ENCODE measurements around the gene ZNRF3. TPM values are rescaled to one million over a fixed set of nuclear protein-coding genes. Genes with fewer than 3 reads are reported as not detected.

Gene ZNRF3
- 1.3 and 1.4 TPM in 2 replicates for polyA plus RNA-seq (2011; rRNA removed)
- 1.9 and 2.0 TPM in 2 replicates for polyA minus RNA-seq (2011; rRNA and poly(A)+ RNA removed)

- peak within 1 kb of the TSS; percentile 74 for H3K4me3 ChIP-seq (ENCODE audit: low read depth, low read length)
- no peaks in the 10 kb centered on the region for H3K27me3 ChIP-seq (ENCODE audit: control insufficient read depth, insufficient read depth, low read length)
- DNase-seq (ENCODE audit: low read depth, low spot score), result peak; percentile 88
- H3K9me3 ChIP-seq (ENCODE audit: control insufficient read depth, insufficient read depth, low read length), result no peaks in the 10 kb centered on the region; the same call in 1 of the 2 replicates
- TF ChIP-seq CTCF (IDR thresholded peaks at IDR 0.05; ENCODE audit: low read depth, low read length), result no peak
- H3K27ac ChIP-seq (ENCODE audit: low read depth, low read length), result no peak within 1 kb of the TSS
- ChIA-PET POLR2A (interaction anchor here (0.6 to 0.7 kb wide), 6 partner anchors 14 to 129 kb away, joined by 3 to 4 read pairs (median 4); no protein-coding TSS in a partner anchor), CTCF (interaction anchor here (0.7 to 1.6 kb wide), 2 partner anchors 271 to 587 kb away, joined by 4 to 9 read pairs; no protein-coding TSS in a partner anchor)
Measured at GRCh38 chr22:28882878-28883656, at the start of gene ZNRF3. TSS of gene ZNRF3 (plus strand) at chr22:28883572. CDS start at chr22:28883767, 195 bp downstream.

- no peak overlapping the region for H3K4me3 ChIP-seq (ENCODE audit: low read depth, low read length)
- no peaks in the 10 kb centered on the region for H3K27me3 ChIP-seq (ENCODE audit: control insufficient read depth, insufficient read depth, low read length)
- ChIA-PET CTCF (interaction anchor here (0.8 to 1.4 kb wide), 2 partner anchors 20 to 204 kb away, joined by 3 to 4 read pairs; no protein-coding TSS in a partner anchor), POLR2A (no interaction called here)
- H3K27ac ChIP-seq (ENCODE audit: low read depth, low read length), result no peak overlapping the region
- no peak for TF ChIP-seq CTCF (IDR thresholded peaks at IDR 0.05; ENCODE audit: low read depth, low read length)
- H3K9me3 ChIP-seq (ENCODE audit: control insufficient read depth, insufficient read depth, low read length), result peaks cover 3% of the 10 kb centered on the region; the same call in 1 of the 2 replicates
- DNase-seq (ENCODE audit: low read depth, low spot score), result no peak
Measured at GRCh38 chr22:28835630-28836189, 47.7 kb upstream of the ZNRF3 start.

- H3K9me3 ChIP-seq (ENCODE audit: control insufficient read depth, insufficient read depth, low read length), result peaks cover 3% of the 10 kb centered on the region; the same call in 1 of the 2 replicates
- no peaks in the 10 kb centered on the region for H3K27me3 ChIP-seq (ENCODE audit: control insufficient read depth, insufficient read depth, low read length)
- no peak for TF ChIP-seq CTCF (IDR thresholded peaks at IDR 0.05; ENCODE audit: low read depth, low read length)
- ChIA-PET CTCF (interaction anchor here (1.8 kb wide), 1 partner anchor 237 kb away, joined by 6 read pairs; no protein-coding TSS in a partner anchor), POLR2A (no interaction called here)
- H3K27ac ChIP-seq (ENCODE audit: low read depth, low read length), result no peak overlapping the region
- DNase-seq (ENCODE audit: low read depth, low spot score), result no peak
- H3K4me3 ChIP-seq (ENCODE audit: low read depth, low read length), result no peak overlapping the region
Measured at GRCh38 chr22:28837640-28838039, 45.7 kb upstream of the ZNRF3 start.

GRCh38 chr22:28838971-28839370 is 44.4 kb upstream of the ZNRF3 start:
- POLR2A ChIA-PET, result no interaction called here
- H3K27ac ChIP-seq (ENCODE audit: low read depth, low read length), result no peak overlapping the region
- no peak overlapping the region for H3K4me3 ChIP-seq (ENCODE audit: low read depth, low read length)
- CTCF ChIA-PET, result interaction anchor here (0.7 kb wide), 1 partner anchor 18 kb away, joined by 3 read pairs; no protein-coding TSS in a partner anchor
- H3K27me3 ChIP-seq (ENCODE audit: control insufficient read depth, insufficient read depth, low read length), result no peaks in the 10 kb centered on the region
- TF ChIP-seq CTCF (IDR thresholded peaks at IDR 0.05; ENCODE audit: low read depth, low read length), result no peak
- no peak for DNase-seq (ENCODE audit: low read depth, low spot score)
- H3K9me3 ChIP-seq (ENCODE audit: control insufficient read depth, insufficient read depth, low read length), result peaks cover 3% of the 10 kb centered on the region; the same call in 1 of the 2 replicates
